Ovary (tissue), 9 donors: ENCODE data around the gene FBXO44. TPM values are rescaled to one million over a fixed set of nuclear protein-coding genes. Genes with fewer than 3 reads are reported as not detected.
"Not testable (repeated sequence)": the region's sequence is repeated elsewhere in the genome, so short reads cannot be mapped to it uniquely, and the experiment has no call there.

Experiments used
- DNase-seq, 5 donors: peaks; one replicate each; pipeline ENCODE4 v3.0.0-alpha.2; 2019 to 2020
- H3K27ac ChIP-seq, 2 donors: fragments of 200-600 bp; one replicate each; pipeline versions ENCODE4 v1.5.1 to v1.8.0; 2019 to 2022
- H3K27me3 ChIP-seq: fragments of 200-600 bp; one replicate; pipeline ENCODE4 v1.8.0; 2022
- H3K36me3 ChIP-seq: fragments of 200-600 bp; sonication (generic); one replicate; pipeline ENCODE4 v1.5.1; 2019
- H3K4me1 ChIP-seq: one replicate; pipeline ENCODE4 v1.8.1; 2013; ENCODE audit warnings: mild to moderate bottlenecking, moderate library complexity; ENCODE audit not compliant: insufficient read depth
- H3K4me3 ChIP-seq: fragments of 200-600 bp; sonication (generic); one replicate; pipeline ENCODE4 v1.5.1; 2017
- H3K9me3 ChIP-seq, 2 donors: fragments of 200-600 bp in 1 of 2; sonication (generic) in 1 of 2; one replicate each; pipeline versions ENCODE4 v1.5.1 to v1.8.1; 2013 to 2019; ENCODE audit warnings: mild to moderate bottlenecking in 1 of 2, moderate library complexity in 1 of 2
- EP300 ChIP-seq: sonication (generic); formaldehyde crosslinking; IDR thresholded peaks from one replicate; pipeline ENCODE4 v1.6.1; 2017; ENCODE audit warnings: antibody characterized with exemption
- POLR2A ChIP-seq: fragments of 450-650 bp; IDR thresholded peaks from one replicate; pipeline ENCODE4 v1.6.1; 2017; ENCODE audit warnings: antibody characterized with exemption, mild to moderate bottlenecking, moderate library complexity
- WGBS, 3 donors: extraction: QIAGEN DNeasy Blood & Tissue Kit in 1 of 3; methylation state at CpG; one replicate each; pipeline versions ENCODE4 v1.1.5 to v1.1.7; 2013 to 2017; 5-methylcytosine and 5-hydroxymethylcytosine counted together
- intact Hi-C, 4 donors: fragments of 100-400 bp; cut with DNase I; formaldehyde crosslinking; loops; one replicate each; pipeline versions ENCODE4 v1.11.0 to v1.15.1; 2022 to 2023
- polyA plus RNA-seq, 2 donors: library from polyadenylated mRNA; stranded (reverse); fragments of 200-250 nt in 1 of 2; fragments of 350-450 nt in 1 of 2; fragmentation: Illumina TruSeq in 1 of 2; extraction: RNeasy Lipid Tissue Mini Kit (QIAGEN cat#74804) in 1 of 2; gene quantifications; one replicate each; pipeline ENCODE4 v1.2.3, GENCODE V29; 2013 to 2014
- total RNA-seq, 7 donors: library from RNA; depleted of rRNA in 2 of 7; stranded (reverse); fragments of >200 nt in 2 of 7; fragmentation: NEBNext Ultra II Directional in 3 of 7; extraction: Animal tissue kit (Norgen Biotek cat#: 25700) in 3 of 7; gene quantifications; one replicate each; pipeline versions ENCODE4 v1.1.0 to v1.2.4, GENCODE V29; 2016 to 2023
- TF ChIP-seq, protein P1 (sequence below), 3 donors: fragments of 450-650 bp in 2 of 3; fragments of 200-600 bp in 1 of 3; IDR thresholded peaks; one replicate each; pipeline versions ENCODE4 v1.5.1 to v1.8.0; 2016 to 2022; ENCODE audit warnings: antibody characterized with exemption in 3 of 3, mild to moderate bottlenecking in 1 of 3
- donor health status: DM: no; HTN: no; CAD: no; lungs with moderate emphysema.
- donor health status: DM: no; HTN: no; CAD: no.
- donor health status: Bipolar disorder and iron deficiency.
- donor health status: DM: yes; HTN: yes; CAD: no.
- donor health status: DM: no; HTN: no; CAD: no.
- donor health status: DM: yes; HTN: yes; CAD: no.

FBXO44 gene
- total and polyA plus RNA-seq, 9 donors = 4.2 to 20.8 (median 17.5) TPM

DNA sequence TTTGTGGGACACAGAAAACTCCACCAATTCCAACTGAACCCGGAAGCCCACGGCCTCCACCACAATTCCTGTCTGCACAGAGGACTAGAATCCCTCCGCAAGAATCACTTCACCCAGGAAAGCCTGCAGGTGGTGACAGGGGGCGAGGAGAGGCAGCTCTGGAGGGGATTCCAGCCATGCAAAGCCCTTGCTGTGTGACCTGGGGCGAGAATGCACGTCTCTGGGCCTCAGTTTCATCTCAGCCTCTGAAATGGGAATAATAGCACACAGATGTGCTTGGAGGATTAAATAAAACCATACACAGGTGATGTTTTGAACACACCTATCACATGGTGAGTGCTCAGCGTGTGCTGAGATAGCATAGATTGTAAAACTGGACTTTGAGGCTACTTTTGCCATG is 14.6 kb upstream of the FBXO44 start:
- no peak for TF ChIP-seq EP300
- intact Hi-C loops = loop anchor here in 2 of 4 donors (2.0 to 5.0 kb wide), 2 partner anchors 397 to 398 kb away; no protein-coding TSS in a partner anchor
- DNase-seq = no peak
- Histone ChIP-seq H3K9me3 (no peaks in the 10 kb centered on the region), H3K27me3 (no peaks in the 10 kb centered on the region), H3K27ac (no peak overlapping the region), H3K36me3 (no peaks in the 10 kb centered on the region), H3K4me3 (no peak overlapping the region), H3K4me1 (no peaks in the 10 kb centered on the region)
- WGBS, 3 donors = 53 to 64% (median 56%) methylated on average over 7 of the region's 7 CpGs

DNA sequence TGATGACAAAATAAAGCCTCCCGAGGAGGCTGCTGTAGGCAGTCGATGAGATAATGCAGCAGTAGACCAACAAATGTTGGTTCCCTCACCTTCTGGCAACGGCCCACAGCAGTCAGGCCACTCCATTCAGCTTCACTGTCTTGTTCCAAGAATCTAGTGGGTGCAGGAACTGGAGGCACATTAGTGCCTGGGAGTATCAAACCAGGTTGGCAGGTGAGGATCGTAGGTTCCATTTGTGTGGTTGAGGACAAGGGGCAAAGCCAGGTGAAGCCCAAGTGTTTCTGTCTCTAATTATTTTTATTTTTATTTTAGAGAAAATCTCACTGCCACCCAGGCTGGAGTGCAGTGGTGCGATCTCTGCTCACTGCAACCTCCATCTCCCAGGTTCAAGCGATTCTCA is 13.7 kb upstream of the FBXO44 start:
- no peaks in the 10 kb centered on the region for H3K36me3 ChIP-seq
- no peak for DNase-seq
- H3K27ac ChIP-seq = no peak overlapping the region
- 53 to 58% (median 55%) methylated on average over 6 of the region's 6 CpGs for WGBS, 3 donors
- H3K4me3 ChIP-seq = no peak overlapping the region
- H3K9me3 ChIP-seq = no peaks in the 10 kb centered on the region
- intact Hi-C loops = loop anchor here in 2 of 4 donors (2.0 to 5.0 kb wide), 2 partner anchors 398 to 399 kb away; no protein-coding TSS in a partner anchor
- H3K27me3 ChIP-seq = no peaks in the 10 kb centered on the region
- TF ChIP-seq POLR2A (no peak), EP300 (no peak)
- TF ChIP-seq, protein P1, sequence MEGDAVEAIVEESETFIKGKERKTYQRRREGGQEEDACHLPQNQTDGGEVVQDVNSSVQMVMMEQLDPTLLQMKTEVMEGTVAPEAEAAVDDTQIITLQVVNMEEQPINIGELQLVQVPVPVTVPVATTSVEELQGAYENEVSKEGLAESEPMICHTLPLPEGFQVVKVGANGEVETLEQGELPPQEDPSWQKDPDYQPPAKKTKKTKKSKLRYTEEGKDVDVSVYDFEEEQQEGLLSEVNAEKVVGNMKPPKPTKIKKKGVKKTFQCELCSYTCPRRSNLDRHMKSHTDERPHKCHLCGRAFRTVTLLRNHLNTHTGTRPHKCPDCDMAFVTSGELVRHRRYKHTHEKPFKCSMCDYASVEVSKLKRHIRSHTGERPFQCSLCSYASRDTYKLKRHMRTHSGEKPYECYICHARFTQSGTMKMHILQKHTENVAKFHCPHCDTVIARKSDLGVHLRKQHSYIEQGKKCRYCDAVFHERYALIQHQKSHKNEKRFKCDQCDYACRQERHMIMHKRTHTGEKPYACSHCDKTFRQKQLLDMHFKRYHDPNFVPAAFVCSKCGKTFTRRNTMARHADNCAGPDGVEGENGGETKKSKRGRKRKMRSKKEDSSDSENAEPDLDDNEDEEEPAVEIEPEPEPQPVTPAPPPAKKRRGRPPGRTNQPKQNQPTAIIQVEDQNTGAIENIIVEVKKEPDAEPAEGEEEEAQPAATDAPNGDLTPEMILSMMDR (IDR thresholded peaks at IDR 0.05) = no peak
- no peaks in the 10 kb centered on the region for H3K4me1 ChIP-seq

DNA sequence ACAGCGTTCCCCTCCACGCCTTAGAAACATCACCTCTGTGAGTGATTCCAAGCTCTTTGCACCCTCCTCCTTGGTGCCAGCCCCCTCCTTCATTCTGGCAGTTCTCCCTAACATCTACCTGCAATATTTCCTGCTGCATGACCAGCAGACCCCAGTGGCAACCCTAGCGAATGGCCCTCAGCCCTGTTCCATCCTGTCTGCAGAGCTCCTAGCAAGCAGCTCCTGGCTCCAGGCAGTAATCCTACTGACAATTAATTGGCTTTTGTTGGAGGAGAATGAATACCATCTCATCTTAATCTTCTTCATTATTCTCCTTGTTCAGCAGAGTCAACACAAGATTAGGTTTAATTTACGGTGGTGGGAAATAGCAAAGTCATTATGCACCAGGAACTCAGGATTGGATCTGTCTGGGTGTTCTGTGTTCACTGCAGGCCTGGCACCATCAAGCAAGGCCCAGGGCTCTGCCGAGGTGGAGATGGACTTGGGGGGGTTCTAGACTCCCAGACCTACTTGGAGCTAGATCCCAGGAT is 12.8 kb upstream of the FBXO44 start:
- Histone ChIP-seq H3K4me3 (no peak overlapping the region), H3K36me3 (no peaks in the 10 kb centered on the region), H3K4me1 (no peaks in the 10 kb centered on the region), H3K27me3 (no peaks in the 10 kb centered on the region), H3K27ac (no peak overlapping the region), H3K9me3 (no peaks in the 10 kb centered on the region)
- 44 to 50% (median 49%) methylated on average over 5 of the region's 5 CpGs for WGBS, 3 donors
- DNase-seq = no peak
- no peak for TF ChIP-seq POLR2A
- TF ChIP-seq, protein P1 (IDR thresholded peaks at IDR 0.05) = no peak
- no peak for TF ChIP-seq EP300
- intact Hi-C loops = loop anchor here in 2 of 4 donors (2.0 to 5.0 kb wide), 3 partner anchors 399 to 603 kb away; no protein-coding TSS in a partner anchor

DNA sequence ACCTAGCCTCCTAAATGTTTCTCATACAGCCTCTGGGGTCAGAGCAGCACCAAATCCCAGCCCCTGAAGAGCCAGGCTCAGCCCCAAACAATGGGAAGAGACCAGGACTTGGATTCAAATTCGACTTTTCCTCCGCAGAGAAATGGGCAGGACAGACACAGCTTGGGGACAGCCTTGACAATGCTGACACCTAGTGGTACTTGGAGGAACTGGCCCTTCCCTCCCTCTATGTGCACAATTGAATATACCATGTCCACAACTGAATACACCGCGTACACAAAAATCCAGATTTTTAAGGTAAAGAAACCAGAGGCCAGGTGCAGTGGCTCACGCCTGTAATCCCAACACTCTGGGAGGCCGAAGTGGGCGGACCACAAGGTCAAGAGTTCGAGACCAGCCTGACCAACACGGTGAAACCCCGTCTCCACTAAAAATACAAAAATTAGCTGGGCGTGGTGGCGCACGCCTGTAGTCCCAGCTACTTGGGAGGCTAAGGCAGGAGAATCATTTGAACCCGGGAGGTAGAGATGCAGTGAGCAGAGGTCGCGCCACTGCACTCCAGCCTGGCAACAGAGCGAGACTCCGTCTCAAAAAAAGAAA is 12.2 kb upstream of the FBXO44 start:
- H3K36me3 ChIP-seq, H3K4me1 ChIP-seq, H3K9me3 ChIP-seq, H3K27ac ChIP-seq, H3K27me3 ChIP-seq, H3K4me3 ChIP-seq: not testable (repeated sequence)
- 45 to 54% (median 51%) methylated on average over 18 of the region's 18 CpGs for WGBS, 3 donors
- peak in 4 of 5 donors; percentile 61 to 71 (median 64) for DNase-seq
- TF ChIP-seq, protein P1 (IDR thresholded peaks at IDR 0.05) = peak; percentile 83 to 94 (median 84)
- intact Hi-C loops = loop anchor here in 2 of 4 donors (2.0 to 5.0 kb wide), 2 partner anchors 400 to 604 kb away; no protein-coding TSS in a partner anchor

DNA sequence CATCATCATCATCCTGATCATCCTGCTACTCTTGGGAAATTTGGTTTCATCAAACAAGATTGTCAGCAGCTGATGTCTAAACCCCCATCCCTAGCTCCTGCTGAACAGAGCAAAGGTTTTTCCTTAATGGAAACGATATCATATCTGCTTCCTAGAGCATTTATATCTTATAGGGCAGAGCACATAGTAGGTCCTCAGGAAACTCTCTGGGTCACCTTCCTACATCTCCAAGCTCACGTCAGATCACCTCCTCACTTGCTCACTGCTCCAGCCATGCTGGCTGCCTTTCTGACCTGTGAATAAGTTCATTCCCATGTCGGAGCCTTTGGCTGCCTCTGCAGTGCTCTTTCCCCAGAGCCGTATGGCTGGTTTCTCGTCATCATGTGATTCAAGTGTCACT is 10.9 kb upstream of the FBXO44 start:
- intact Hi-C loops = loop anchor here in 3 of 4 donors (2.0 to 5.0 kb wide), 2 partner anchors 401 to 605 kb away; no protein-coding TSS in a partner anchor
- Histone ChIP-seq H3K27me3 (no peaks in the 10 kb centered on the region), H3K4me1 (no peaks in the 10 kb centered on the region), H3K9me3 (no peaks in the 10 kb centered on the region), H3K36me3 (no peaks in the 10 kb centered on the region), H3K4me3 (no peak overlapping the region), H3K27ac (no peak overlapping the region)
- TF ChIP-seq EP300 (no peak), POLR2A (no peak)
- TF ChIP-seq, protein P1 (IDR thresholded peaks at IDR 0.05) = no peak
- WGBS, 3 donors = 41 to 62% (median 49%) methylated on average over 5 of the region's 5 CpGs
- DNase-seq = no peak
